Neural cell (in vitro differentiated cells): ENCODE measurements around the gene HAND2.
A peak's percentile ranks its signal among the peaks of the same experiment; 100 is the strongest.

Experiments used
- CTCF ChIP-seq: fragments of 450-650 bp; IDR thresholded peaks from 2 replicates; pipeline ENCODE4 v1.5.1; 2014; ENCODE audit warnings: antibody characterized with exemption, mild to moderate bottlenecking, moderate library complexity; ENCODE audit not compliant: poor library complexity, severe bottlenecking
- EZH2 ChIP-seq: fragments of 200-600, 300-800 bp; shearing (Covaris generic), sonication (generic); IDR thresholded peaks from 2 replicates; pipeline ENCODE4 v1.6.1; 2014; ENCODE audit warnings: antibody characterized with exemption, low read length, borderline replicate concordance, mild to moderate bottlenecking; ENCODE audit not compliant: insufficient read depth, poor library complexity, severe bottlenecking
- POLR2AphosphoS5 ChIP-seq: IDR thresholded peaks from 2 replicates; pipeline ENCODE4 v1.6.1; 2012
- RAD21 ChIP-seq: fragments of 450-650 bp; conservative IDR thresholded peaks from 2 replicates; pipeline ENCODE4 v1.6.1; 2014; ENCODE audit warnings: antibody characterized with exemption, mild to moderate bottlenecking, moderate library complexity
- REST ChIP-seq: IDR thresholded peaks from 2 replicates; pipeline ENCODE4 v1.6.1; 2012; ENCODE audit warnings: borderline replicate concordance
- TAF1 ChIP-seq: IDR thresholded peaks from 2 replicates; pipeline ENCODE4 v1.6.1; 2012; ENCODE audit warnings: low read depth

GRCh38 chr4:173529477-173530325, at the start of gene HAND2:
- TF ChIP-seq CTCF, result no peak
- peak; percentile 83 for TF ChIP-seq EZH2
- no peak for TF ChIP-seq REST
- TF ChIP-seq POLR2AphosphoS5, result peak; percentile 39
- TF ChIP-seq RAD21, result no peak
- TF ChIP-seq TAF1, result no peak
